IPS DF 6.9 (cell line): Measurements from ENCODE around the gene USP46.
A peak's percentile ranks its signal among the peaks of the same experiment; 100 is the strongest.

Source experiments
- DNase-seq: peaks from one replicate; pipeline ENCODE4 v3.0.0-alpha.2; 2013; ENCODE audit warnings: low read depth, low spot score
- H3K27ac ChIP-seq: one replicate; pipeline ENCODE4 v1.5.1; 2013; ENCODE audit warnings: low read length, control low read depth
- H3K27me3 ChIP-seq: 2 replicates; pipeline ENCODE4 v1.6.1; 2013; ENCODE audit warnings: mild to moderate bottlenecking, low read length; ENCODE audit not compliant: control insufficient read depth, insufficient read depth
- H3K36me3 ChIP-seq: 2 replicates; pipeline ENCODE4 v1.6.1; 2013; ENCODE audit warnings: low read length; ENCODE audit not compliant: control insufficient read depth, insufficient read depth
- H3K4me1 ChIP-seq: 2 replicates; pipeline ENCODE4 v1.6.1; 2013; ENCODE audit warnings: low read length; ENCODE audit not compliant: control insufficient read depth, insufficient read depth
- H3K4me3 ChIP-seq: 2 replicates; pipeline ENCODE4 v1.5.1; 2013; ENCODE audit warnings: mild to moderate bottlenecking, low read length
- H3K9me3 ChIP-seq: 2 replicates; pipeline ENCODE4 v1.6.1; 2013; ENCODE audit warnings: low read length, inconsistent platforms; ENCODE audit not compliant: control insufficient read depth, insufficient read depth
- WGBS: extraction: QIAGEN DNeasy Blood & Tissue Kit; methylation state at CpG from one replicate; pipeline ENCODE4 v1.1.7; 2013; ENCODE audit warnings: mixed read lengths, missing lambda C conversion rate; ENCODE audit not compliant: insufficient read length, insufficient coverage; 5-methylcytosine and 5-hydroxymethylcytosine counted together

USP46 gene

DNA sequence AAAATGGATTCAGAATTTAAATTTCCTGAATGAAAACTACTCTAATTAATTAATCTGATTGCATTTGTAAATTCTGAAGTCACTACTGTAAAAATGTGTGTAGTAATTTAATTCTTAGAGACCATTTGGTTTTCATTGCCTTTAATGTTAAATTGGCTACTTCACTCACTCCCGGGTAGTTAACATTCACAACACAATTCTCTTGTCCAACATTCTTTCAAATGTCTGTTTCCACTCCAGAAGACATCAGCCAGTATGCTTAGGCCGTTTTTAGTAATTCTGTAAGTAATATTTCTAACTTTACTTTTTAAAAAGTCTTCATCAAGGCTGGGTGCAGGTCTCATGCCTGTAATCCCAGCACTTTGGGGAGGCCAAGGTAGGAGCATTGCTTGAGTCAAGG lies 21.3 kb upstream of the USP46 start:
- H3K27me3 ChIP-seq = no peaks in the 10 kb centered on the region
- no peak overlapping the region for H3K4me3 ChIP-seq
- no peaks in the 10 kb centered on the region for H3K9me3 ChIP-seq
- DNase-seq = no peak
- no peak overlapping the region for H3K27ac ChIP-seq
- WGBS = no CpG with 5 or more reads among the region's 2 CpGs
- H3K4me1 ChIP-seq = no peaks in the 10 kb centered on the region
- no peaks in the 10 kb centered on the region for H3K36me3 ChIP-seq

DNA sequence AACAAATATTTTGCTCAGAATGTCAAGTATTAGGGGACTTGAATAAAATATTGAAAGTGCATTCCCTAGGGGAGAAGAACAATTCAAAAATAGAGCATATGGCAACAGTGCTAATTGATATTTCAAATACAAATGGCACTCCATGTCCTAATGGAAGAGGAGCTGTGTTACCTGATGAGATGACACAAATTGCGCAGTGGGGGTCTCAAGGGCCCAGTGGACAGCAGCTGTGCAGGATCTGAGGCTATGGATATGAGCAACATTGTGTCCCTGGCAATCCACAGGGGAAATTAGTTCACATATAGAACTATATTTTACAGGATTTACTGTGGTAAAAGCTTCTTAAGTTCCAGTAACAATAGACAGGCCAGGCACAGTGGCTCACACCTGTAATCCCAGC lies 17.4 kb upstream of the USP46 start:
- no peaks in the 10 kb centered on the region for H3K27me3 ChIP-seq
- no peak overlapping the region for H3K27ac ChIP-seq
- H3K9me3 ChIP-seq = no peaks in the 10 kb centered on the region
- H3K36me3 ChIP-seq = no peaks in the 10 kb centered on the region
- no peak for DNase-seq
- no peaks in the 10 kb centered on the region for H3K4me1 ChIP-seq
- H3K4me3 ChIP-seq = no peak overlapping the region
- no CpG with 5 or more reads among the region's 1 CpG for WGBS

DNA sequence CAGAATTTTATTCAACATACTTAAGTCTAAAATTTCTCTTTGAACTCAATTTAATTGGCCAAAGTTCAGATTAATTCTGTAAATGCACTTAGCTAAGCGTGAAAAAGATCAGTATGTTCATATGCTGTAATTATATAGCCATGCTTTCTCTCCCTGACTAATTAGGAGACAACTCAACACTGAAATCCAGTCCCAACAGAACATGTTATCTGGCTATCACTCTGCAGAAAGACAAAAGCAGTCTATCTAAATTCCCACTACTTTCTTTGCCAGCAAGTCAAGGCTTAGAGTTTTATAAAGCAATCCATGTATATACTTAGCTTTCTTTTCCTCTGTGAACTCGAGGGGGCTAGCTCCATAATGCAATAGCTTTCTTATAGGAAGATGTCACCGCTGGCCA lies 16.0 kb upstream of the USP46 start:
- Histone ChIP-seq H3K36me3 (no peaks in the 10 kb centered on the region), H3K27ac (no peak overlapping the region), H3K4me1 (no peaks in the 10 kb centered on the region), H3K9me3 (no peaks in the 10 kb centered on the region), H3K4me3 (no peak overlapping the region), H3K27me3 (no peaks in the 10 kb centered on the region)
- no peak for DNase-seq
- no CpG with 5 or more reads among the region's 3 CpGs for WGBS

DNA sequence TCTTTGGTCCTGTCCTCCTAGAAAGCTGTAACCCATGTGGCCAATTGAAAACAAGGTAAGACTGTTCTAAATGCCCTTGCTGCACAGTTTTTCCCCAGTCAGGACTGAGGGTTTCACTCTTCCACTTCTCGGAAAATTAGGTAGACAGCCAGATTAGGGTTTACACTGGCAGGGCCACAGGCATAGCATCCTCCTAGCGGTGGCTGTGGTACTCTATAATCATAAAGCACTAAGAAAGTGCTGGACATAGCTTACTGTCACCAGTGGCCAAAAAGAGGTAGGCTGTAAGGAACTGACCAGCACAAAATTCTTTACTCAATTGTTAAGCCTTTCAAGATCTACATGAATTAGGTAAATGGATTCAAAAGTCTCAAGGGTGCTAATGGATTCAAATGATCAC lies 11.6 kb upstream of the USP46 start:
- Histone ChIP-seq H3K4me1 (no peaks in the 10 kb centered on the region), H3K27me3 (no peaks in the 10 kb centered on the region), H3K4me3 (no peak overlapping the region), H3K27ac (no peak overlapping the region), H3K36me3 (no peaks in the 10 kb centered on the region), H3K9me3 (no peaks in the 10 kb centered on the region)
- no peak for DNase-seq
- no CpG with 5 or more reads among the region's 2 CpGs for WGBS

DNA sequence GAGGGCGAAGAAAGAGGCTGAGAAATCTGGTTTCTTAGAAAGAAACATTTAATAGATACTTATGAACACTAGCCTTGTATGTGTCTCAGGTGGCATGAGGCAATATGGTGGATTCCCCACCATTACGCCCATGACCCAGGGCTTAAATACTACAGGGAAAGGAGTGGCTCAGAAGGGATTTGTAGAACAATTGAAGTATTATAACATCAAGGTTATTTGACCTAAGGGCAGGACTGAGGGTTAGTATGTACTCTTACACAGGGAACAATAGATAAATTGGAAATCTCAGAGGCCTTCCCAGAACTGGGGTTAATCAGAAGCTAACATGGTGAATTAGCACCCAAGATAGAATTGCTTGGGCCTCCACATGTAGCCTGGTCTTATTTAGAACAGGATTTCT lies 11.0 kb upstream of the USP46 start:
- no CpG with 5 or more reads among the region's 2 CpGs for WGBS
- no peak for DNase-seq

GRCh38 chr4:52665592-52665991 lies 6.5 kb upstream of the USP46 start:
- no peaks in the 10 kb centered on the region for H3K36me3 ChIP-seq
- DNase-seq = no peak
- H3K27me3 ChIP-seq = no peaks in the 10 kb centered on the region
- H3K4me1 ChIP-seq = no peaks in the 10 kb centered on the region
- no peak overlapping the region for H3K4me3 ChIP-seq
- WGBS = no CpG with 5 or more reads among the region's 2 CpGs
- no peaks in the 10 kb centered on the region; the same call in 1 of the 2 replicates for H3K9me3 ChIP-seq
- no peak overlapping the region for H3K27ac ChIP-seq

More for the DNA sequence above, 11.0 kb upstream of the USP46 start:
- Histone ChIP-seq H3K4me3 (no peak overlapping the region), H3K27me3 (no peaks in the 10 kb centered on the region), H3K9me3 (no peaks in the 10 kb centered on the region), H3K4me1 (no peaks in the 10 kb centered on the region), H3K36me3 (no peaks in the 10 kb centered on the region), H3K27ac (no peak overlapping the region)

GRCh38 chr4:52664479-52664878 lies 5.4 kb upstream of the USP46 start:
- no peak for DNase-seq
- Histone ChIP-seq H3K9me3 (no peaks in the 10 kb centered on the region; the same call in 1 of the 2 replicates), H3K4me1 (no peaks in the 10 kb centered on the region), H3K36me3 (no peaks in the 10 kb centered on the region), H3K27ac (no peak overlapping the region), H3K4me3 (no peak overlapping the region), H3K27me3 (no peaks in the 10 kb centered on the region; the same call in 1 of the 2 replicates)

GRCh38 chr4:52661966-52662690 lies 3.0 kb upstream of the USP46 start:
- Histone ChIP-seq H3K9me3 (no peaks in the 10 kb centered on the region; the same call in 1 of the 2 replicates), H3K4me1 (peaks cover 2% of the 10 kb centered on the region; the same call in 1 of the 2 replicates), H3K27ac (no peak overlapping the region), H3K27me3 (no peaks in the 10 kb centered on the region; the same call in 1 of the 2 replicates), H3K36me3 (no peaks in the 10 kb centered on the region), H3K4me3 (no peak overlapping the region)
- DNase-seq = no peak
- no CpG with 5 or more reads among the region's 4 CpGs for WGBS

DNA sequence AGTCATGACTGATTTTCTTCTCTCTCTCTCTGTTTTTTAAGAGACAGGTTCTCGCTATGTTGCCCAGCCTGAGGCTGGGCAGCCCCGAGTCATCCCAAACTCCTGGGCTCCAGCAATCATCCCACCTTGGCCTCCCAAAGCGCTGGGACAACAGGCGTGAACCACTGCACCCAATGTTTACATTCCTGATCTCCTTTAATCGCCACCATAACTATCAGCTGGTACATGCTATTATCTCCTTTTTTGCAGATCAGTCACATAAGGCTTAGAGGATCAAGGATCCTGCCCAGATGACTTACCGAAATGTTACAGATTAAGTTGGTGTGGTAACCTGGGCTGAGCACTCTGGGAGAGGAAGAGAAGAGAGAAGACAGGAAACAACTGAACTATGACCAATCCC lies 1.5 kb upstream of the USP46 start:
- H3K27me3 ChIP-seq = no peaks in the 10 kb centered on the region; the same call in 1 of the 2 replicates
- DNase-seq = no peak
- no peaks in the 10 kb centered on the region for H3K36me3 ChIP-seq
- H3K4me1 ChIP-seq = peaks cover 3% of the 10 kb centered on the region; the same call in 1 of the 2 replicates
- no peaks in the 10 kb centered on the region; the same call in 1 of the 2 replicates for H3K9me3 ChIP-seq
- whole genome bisulfite sequencing = no CpG with 5 or more reads among the region's 6 CpGs
- H3K27ac ChIP-seq = no peak overlapping the region
- no peak overlapping the region for H3K4me3 ChIP-seq

GRCh38 chr4:52659722-52660261 lies 691 bp upstream of the USP46 start:
- no CpG with 5 or more reads among the region's 45 CpGs for WGBS
- Histone ChIP-seq H3K9me3 (no peaks in the 10 kb centered on the region; the same call in 1 of the 2 replicates), H3K27me3 (no peaks in the 10 kb centered on the region; the same call in 1 of the 2 replicates), H3K36me3 (no peaks in the 10 kb centered on the region), H3K27ac (no peak overlapping the region), H3K4me1 (peaks cover 3% of the 10 kb centered on the region; the same call in 1 of the 2 replicates), H3K4me3 (peak overlapping the region; percentile 100)
- DNase-seq = no peak

DNA sequence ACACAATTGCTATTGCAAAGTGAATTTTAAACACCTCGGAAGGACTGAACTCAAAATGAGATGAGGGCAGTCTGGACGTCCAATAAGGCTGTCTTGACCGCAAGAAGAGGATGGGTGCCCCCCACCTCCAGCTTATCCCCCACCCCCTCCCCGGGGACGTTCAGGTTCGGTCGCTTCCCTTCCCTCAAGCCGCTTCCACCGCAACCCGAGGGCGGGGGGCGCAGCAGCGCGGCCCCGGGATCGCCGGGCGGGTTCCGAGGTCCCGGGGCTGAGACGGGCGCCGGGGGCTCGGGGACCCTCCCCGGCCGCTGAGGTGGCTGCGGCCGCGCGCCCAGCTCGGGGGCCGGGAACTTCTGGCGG lies 480 bp downstream of the USP46 start:
- peaks cover 3% of the 10 kb centered on the region; the same call in 1 of the 2 replicates for H3K4me1 ChIP-seq
- H3K36me3 ChIP-seq = no peaks in the 10 kb centered on the region
- WGBS = no CpG with 5 or more reads among the region's 33 CpGs
- H3K27ac ChIP-seq = no peak overlapping the region
- no peak for DNase-seq
- H3K27me3 ChIP-seq = no peaks in the 10 kb centered on the region; the same call in 1 of the 2 replicates
- H3K9me3 ChIP-seq = no peaks in the 10 kb centered on the region; the same call in 1 of the 2 replicates
- H3K4me3 ChIP-seq = peak overlapping the region; percentile 100
